Left lung (tissue), 10 donors: Measurements from ENCODE around the gene PTPN11. TPM values are rescaled to one million over a fixed set of nuclear protein-coding genes. Genes with fewer than 3 reads are reported as not detected.

ENCODE experiments used
- ATAC-seq: fragments of 200-7000 bp; cut with Tn5 transposase; one replicate; pipeline ENCODE4 v1.9.1; 2020; ENCODE audit warnings: moderate library complexity
- DNase-seq, 4 donors: peaks; one replicate each; pipeline ENCODE4 v3.0.0-alpha.2; 2013 to 2020
- H3K27ac ChIP-seq, 2 donors: fragments of 200-600 bp; sonication (generic) in 1 of 2; one replicate each; pipeline versions ENCODE4 v1.5.0 to v1.8.0; 2020 to 2021
- H3K27me3 ChIP-seq, 2 donors: fragments of 200-600 bp; sonication (generic) in 1 of 2; one replicate each; pipeline versions ENCODE4 v1.5.0 to v1.8.0; 2020 to 2021
- H3K36me3 ChIP-seq, 2 donors: fragments of 200-600 bp; sonication (generic) in 1 of 2; one replicate each; pipeline versions ENCODE4 v1.5.0 to v1.8.0; 2020 to 2021
- H3K4me1 ChIP-seq, 2 donors: fragments of 200-600 bp; one replicate each; pipeline ENCODE4 v1.8.0; 2021
- H3K4me3 ChIP-seq, 2 donors: fragments of 200-600 bp; sonication (generic) in 1 of 2; one replicate each; pipeline versions ENCODE4 v1.5.0 to v1.8.0; 2020 to 2021; ENCODE audit warnings: mild to moderate bottlenecking in 1 of 2
- H3K9me3 ChIP-seq, 2 donors: fragments of 200-600 bp; sonication (generic) in 1 of 2; one replicate each; pipeline versions ENCODE4 v1.5.0 to v1.8.0; 2020 to 2021
- CTCF ChIP-seq, 2 donors: fragments of 200-600 bp; sonication (generic) in 1 of 2; IDR thresholded peaks; one replicate each; pipeline versions ENCODE4 v1.5.0 to v1.8.0; 2021; ENCODE audit warnings: antibody characterized with exemption in 2 of 2
- intact Hi-C, 2 donors: fragments of 100-400 bp; cut with DNase I; formaldehyde crosslinking; loops; one replicate each; pipeline versions ENCODE4 v1.11.2 to v1.14.2; 2022
- polyA plus RNA-seq, 6 donors: library from polyadenylated mRNA; unstranded; fragments of 120-200 nt; gene quantifications; one replicate each; pipeline ENCODE4 v1.2.1, GENCODE V29; 2013; ENCODE audit not compliant: insufficient read length in 6 of 6
- total RNA-seq, 2 donors: library from RNA; stranded (reverse); fragmentation: NEBNext Ultra II Directional; extraction: Animal tissue kit (Norgen Biotek cat#: 25700); gene quantifications; one replicate each; pipeline ENCODE4 v1.2.1, GENCODE V29; 2021
- donor health status: DM: no; HTN: yes; CAD: no.
- donor health status: DM: no; HTN: no; CAD: no.

PTPN11 gene
- total and polyA plus RNA-seq, 8 donors, result 56.5 to 118 (median 64.4) TPM

GRCh38 chr12:112479413-112479812 lies 60.7 kb downstream of the PTPN11 start:
- TF ChIP-seq CTCF (IDR thresholded peaks at IDR 0.05), result no peak
- peaks cover 0 to 100% of the 10 kb centered on the region in 2 donors for H3K36me3 ChIP-seq

GRCh38 chr12:112480931-112481330 lies 62.2 kb downstream of the PTPN11 start:
- ATAC-seq, result no peak
- DNase-seq, result no peak
- no peak for TF ChIP-seq CTCF (IDR thresholded peaks at IDR 0.05)
- intact Hi-C loops, result no loop called here
- Histone ChIP-seq H3K27me3 (no peaks in the 10 kb centered on the region), H3K27ac (no peak overlapping the region), H3K9me3 (no peaks in the 10 kb centered on the region), H3K36me3 (peaks cover 0 to 100% of the 10 kb centered on the region in 2 donors), H3K4me3 (no peak overlapping the region), H3K4me1 (no peaks in the 10 kb centered on the region)

More at GRCh38 chr12:112479413-112479812, 60.7 kb downstream of the PTPN11 start:
- no peaks in the 10 kb centered on the region for H3K4me1 ChIP-seq
- intact Hi-C loops, result no loop called here
- H3K4me3 ChIP-seq, result no peak overlapping the region
- no peak overlapping the region for H3K27ac ChIP-seq
- ATAC-seq (no peak), DNase-seq (no peak)
- H3K27me3 ChIP-seq, result no peaks in the 10 kb centered on the region
- H3K9me3 ChIP-seq, result no peaks in the 10 kb centered on the region

- no peaks in the 10 kb centered on the region for H3K9me3 ChIP-seq
- no peak overlapping the region for H3K4me3 ChIP-seq
- no peak overlapping the region for H3K27ac ChIP-seq
- no peaks in the 10 kb centered on the region for H3K27me3 ChIP-seq
- intact Hi-C loops, result no loop called here
- DNase-seq (no peak), ATAC-seq (no peak)
- no peaks in the 10 kb centered on the region for H3K4me1 ChIP-seq
- peaks cover 0 to 100% of the 10 kb centered on the region in 2 donors for H3K36me3 ChIP-seq
- TF ChIP-seq CTCF (IDR thresholded peaks at IDR 0.05), result no peak
Observed at GRCh38 chr12:112482733-112483132, 64.0 kb downstream of the PTPN11 start.

GRCh38 chr12:112486361-112486760 lies 67.6 kb downstream of the PTPN11 start:
- DNase-seq, result no peak
- Histone ChIP-seq H3K9me3 (no peaks in the 10 kb centered on the region), H3K36me3 (peaks cover 0 to 100% of the 10 kb centered on the region in 2 donors)

GRCh38 chr12:112488257-112488876 lies 69.6 kb downstream of the PTPN11 start:
- no peak for DNase-seq
- Histone ChIP-seq H3K9me3 (no peaks in the 10 kb centered on the region), H3K4me3 (no peak overlapping the region), H3K27me3 (no peaks in the 10 kb centered on the region), H3K36me3 (peaks cover 0 to 100% of the 10 kb centered on the region in 2 donors), H3K27ac (no peak overlapping the region), H3K4me1 (no peaks in the 10 kb centered on the region)
- no peak for TF ChIP-seq CTCF (IDR thresholded peaks at IDR 0.05)
- no peak for ATAC-seq
- intact Hi-C loops, result no loop called here

More at GRCh38 chr12:112486361-112486760, 67.6 kb downstream of the PTPN11 start:
- H3K4me1 ChIP-seq, result no peaks in the 10 kb centered on the region
- ATAC-seq, result no peak
- H3K4me3 ChIP-seq, result no peak overlapping the region
- no peaks in the 10 kb centered on the region for H3K27me3 ChIP-seq
- no peak overlapping the region for H3K27ac ChIP-seq
- intact Hi-C loops, result no loop called here
- TF ChIP-seq CTCF (IDR thresholded peaks at IDR 0.05), result no peak
